GM06990 (cell line): ENCODE measurements around the gene SSTR4.

Source experiments
- DNase-seq: peaks from one replicate; pipeline ENCODE4 v3.0.0-alpha.2; 2011; ENCODE audit not compliant: insufficient read length; ENCODE audit errors: extremely low read depth
- H3K27me3 ChIP-seq: replicated peaks from 2 replicates; pipeline ENCODE4 v1.6.0; 2011; ENCODE audit warnings: low read length; ENCODE audit not compliant: control insufficient read depth, insufficient read depth
- H3K36me3 ChIP-seq: 2 replicates; pipeline ENCODE4 v1.5.1; 2011; ENCODE audit warnings: low read length; ENCODE audit not compliant: control insufficient read depth, insufficient read depth
- H3K4me3 ChIP-seq: replicated peaks from 2 replicates; pipeline ENCODE4 v1.5.1; 2011; ENCODE audit warnings: low read depth, mild to moderate bottlenecking, control low read depth, low read length
- CTCF ChIP-seq: IDR thresholded peaks from 2 replicates; pipeline ENCODE4 v1.5.1; 2011; ENCODE audit warnings: low read length, control low read depth, mild to moderate bottlenecking, inconsistent platforms; ENCODE audit not compliant: insufficient read depth, poor library complexity, severe bottlenecking

SSTR4 gene

DNA sequence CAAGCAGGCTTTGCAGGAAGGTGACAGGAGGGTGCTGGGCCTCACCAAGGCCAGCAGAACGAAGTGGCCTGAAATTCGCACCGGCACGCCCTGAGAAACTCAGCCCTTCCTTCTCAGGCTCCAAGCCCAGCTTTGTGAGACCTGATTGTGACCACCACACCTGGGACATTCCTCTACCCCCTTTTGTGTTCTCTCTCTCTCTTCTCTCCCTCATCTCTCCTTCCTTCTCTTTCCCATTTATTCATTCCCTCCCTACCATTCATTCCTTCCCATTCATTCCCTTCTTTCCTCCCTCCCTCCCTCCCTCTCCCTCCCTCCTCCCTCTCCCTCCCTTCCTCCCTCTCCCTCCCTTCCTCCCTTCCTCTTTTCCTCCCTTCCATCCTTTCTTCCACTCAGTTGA, 42.2 kb downstream of the SSTR4 start:
- Histone ChIP-seq H3K27me3 (no peaks in the 10 kb centered on the region), H3K36me3 (no peaks in the 10 kb centered on the region), H3K4me3 (no peak overlapping the region)
- no peak for TF ChIP-seq CTCF
- no peak for DNase-seq

DNA sequence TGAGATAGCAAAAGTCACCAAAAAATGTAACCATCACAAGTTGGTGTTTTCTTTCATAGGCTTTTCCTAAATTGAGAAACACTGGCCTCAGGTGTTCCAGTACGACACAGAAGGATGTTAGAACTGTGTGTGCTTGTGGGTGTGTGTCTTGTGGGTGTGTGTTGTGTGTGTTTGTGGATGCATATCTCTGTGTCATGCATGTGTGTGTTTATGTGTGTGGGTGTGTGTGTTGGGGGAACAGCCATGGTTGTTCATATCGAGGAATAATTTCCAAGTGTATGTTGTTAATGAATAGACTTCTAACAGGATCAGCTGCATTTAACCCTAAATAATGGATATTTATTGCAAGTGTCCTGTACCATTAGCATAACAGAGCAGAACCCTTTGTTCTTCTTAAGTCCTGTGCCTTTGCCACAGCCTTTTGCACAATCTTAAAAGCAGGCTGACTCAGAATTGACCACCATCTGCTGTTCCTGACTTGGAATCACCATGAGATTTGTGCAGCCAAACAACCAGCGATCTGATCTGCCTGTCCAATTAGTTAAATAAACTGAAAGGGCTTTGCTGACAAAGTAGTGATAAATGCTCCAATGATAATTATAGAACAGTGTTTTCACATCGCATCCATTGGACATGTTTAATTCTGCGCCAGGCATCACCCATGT, 43.4 kb downstream of the SSTR4 start:
- no peak for DNase-seq
- Histone ChIP-seq H3K27me3 (no peaks in the 10 kb centered on the region), H3K4me3 (no peak overlapping the region), H3K36me3 (no peaks in the 10 kb centered on the region)
- no peak for TF ChIP-seq CTCF

GRCh38 chr20:23079016-23079351, 43.9 kb downstream of the SSTR4 start:
- no peak for DNase-seq
- no peak overlapping the region for H3K4me3 ChIP-seq
- TF ChIP-seq CTCF: peak; percentile 71
- no peaks in the 10 kb centered on the region for H3K27me3 ChIP-seq
- no peaks in the 10 kb centered on the region for H3K36me3 ChIP-seq

DNA sequence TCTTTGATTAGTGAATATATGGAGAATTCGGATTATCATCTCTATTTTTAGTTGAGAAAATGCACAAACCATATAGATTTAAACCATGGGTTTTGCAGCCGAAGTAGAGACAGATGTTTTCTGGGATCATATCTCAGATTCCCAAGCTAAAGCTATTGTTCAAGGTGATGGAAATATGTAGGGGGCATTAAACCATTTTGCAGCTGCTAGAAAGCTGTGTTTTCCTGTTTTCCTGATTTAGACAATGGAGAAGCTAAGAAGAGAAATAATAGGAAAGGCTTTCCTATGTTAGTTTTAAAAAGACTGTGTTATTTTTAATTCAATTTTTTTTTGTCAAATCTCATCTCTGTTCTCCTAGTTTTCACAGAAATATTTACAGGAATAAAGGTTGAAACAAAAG, 44.8 kb downstream of the SSTR4 start:
- no peak for DNase-seq
- H3K4me3 ChIP-seq: no peak overlapping the region
- TF ChIP-seq CTCF: no peak
- H3K27me3 ChIP-seq: no peaks in the 10 kb centered on the region
- no peaks in the 10 kb centered on the region for H3K36me3 ChIP-seq

DNA sequence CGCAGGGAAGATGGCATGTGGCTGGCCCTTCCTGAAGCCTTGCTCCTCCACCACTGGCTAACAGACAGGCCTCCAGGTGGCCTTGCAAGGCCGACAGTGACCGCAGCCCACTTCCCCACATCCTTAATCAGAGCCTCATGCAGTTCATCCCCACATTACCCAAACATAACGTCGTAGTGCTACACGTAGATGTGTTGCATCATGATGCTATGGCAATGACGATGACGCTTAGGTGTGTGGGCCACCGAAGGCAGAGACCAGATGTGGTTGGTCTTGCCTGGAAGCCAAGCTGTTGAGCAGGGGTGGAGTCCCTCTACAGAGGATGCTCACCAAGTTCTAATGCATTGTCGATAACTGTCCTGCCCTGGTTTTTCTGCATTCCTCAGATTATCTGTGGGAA, 45.4 kb downstream of the SSTR4 start:
- no peaks in the 10 kb centered on the region for H3K27me3 ChIP-seq

More for the DNA sequence above, 45.4 kb downstream of the SSTR4 start:
- no peak for TF ChIP-seq CTCF
- DNase-seq: no peak
- no peak overlapping the region for H3K4me3 ChIP-seq
- no peaks in the 10 kb centered on the region for H3K36me3 ChIP-seq
